IPS DF 4.7 (cell line): ENCODE data around the gene DNAH17.
A peak's percentile ranks its signal among the peaks of the same experiment; 100 is the strongest.

Experiments used
- DNase-seq: peaks from one replicate; pipeline ENCODE4 v3.0.0-alpha.2; 2013; ENCODE audit warnings: low spot score; ENCODE audit errors: extremely low read depth

DNAH17 gene

GRCh38 chr17:78575899-78576298, 1.3 kb downstream of the DNAH17 start:
- DNase-seq: no peak

GRCh38 chr17:78575340-78575739, 1.9 kb downstream of the DNAH17 start:
- no peak for DNase-seq

- DNase-seq: no peak
These were observed 3.2 kb downstream of the DNAH17 start for GRCh38 chr17:78573955-78574354.

GRCh38 chr17:78572239-78573205, 4.7 kb downstream of the DNAH17 start:
- no peak for DNase-seq

- DNase-seq: no peak
These were observed 5.9 kb downstream of the DNAH17 start for GRCh38 chr17:78571329-78571728.

- DNase-seq: no peak
These were observed 8.6 kb downstream of the DNAH17 start for GRCh38 chr17:78568494-78569115.

GRCh38 chr17:78567991-78568390, 9.2 kb downstream of the DNAH17 start:
- no peak for DNase-seq

GRCh38 chr17:78566947-78567346, 10.2 kb downstream of the DNAH17 start:
- no peak for DNase-seq

- no peak for DNase-seq
These were observed 13.7 kb downstream of the DNAH17 start for GRCh38 chr17:78563189-78564145.

GRCh38 chr17:78562734-78563133, 14.5 kb downstream of the DNAH17 start:
- DNase-seq: no peak

GRCh38 chr17:78561166-78561565, 16.0 kb downstream of the DNAH17 start:
- no peak for DNase-seq

- no peak for DNase-seq
These were observed 16.5 kb downstream of the DNAH17 start for GRCh38 chr17:78560731-78561130.

GRCh38 chr17:78559749-78560368, 17.3 kb downstream of the DNAH17 start:
- peak; percentile 14 for DNase-seq

GRCh38 chr17:78558989-78559388, 18.2 kb downstream of the DNAH17 start:
- no peak for DNase-seq

- DNase-seq: no peak
These were observed 18.9 kb downstream of the DNAH17 start for GRCh38 chr17:78558181-78558850.

GRCh38 chr17:78557598-78558039, 19.6 kb downstream of the DNAH17 start:
- no peak for DNase-seq

GRCh38 chr17:78556812-78557211, 20.4 kb downstream of the DNAH17 start:
- no peak for DNase-seq

- DNase-seq: no peak
These were observed 21.3 kb downstream of the DNAH17 start for GRCh38 chr17:78555746-78556401.

- DNase-seq: no peak
These were observed 26.7 kb downstream of the DNAH17 start for GRCh38 chr17:78550464-78550863.

- DNase-seq: no peak
These were observed 28.5 kb downstream of the DNAH17 start for GRCh38 chr17:78548725-78549124.
